Colonic mucosa (tissue), 4 donors: Measurements from ENCODE around the gene LHX4. TPM values are rescaled to one million over a fixed set of nuclear protein-coding genes. Genes with fewer than 3 reads are reported as not detected.

Source experiments
- DNase-seq: peaks from one replicate; pipeline ENCODE4 v3.0.0-alpha.2; 2020
- H3K27ac ChIP-seq: fragments of 200-600 bp; one replicate; pipeline ENCODE4 v1.8.0; 2021
- H3K27me3 ChIP-seq: fragments of 200-600 bp; one replicate; pipeline ENCODE4 v1.8.0; 2021
- H3K36me3 ChIP-seq: fragments of 200-600 bp; one replicate; pipeline ENCODE4 v1.8.0; 2021
- H3K4me1 ChIP-seq: fragments of 200-600 bp; one replicate; pipeline ENCODE4 v1.8.0; 2021; ENCODE audit warnings: mild to moderate bottlenecking
- H3K4me3 ChIP-seq: fragments of 200-600 bp; one replicate; pipeline ENCODE4 v1.8.0; 2021
- H3K9ac ChIP-seq, 2 donors: one replicate each; pipeline ENCODE4 v1.7.0; 2013; ENCODE audit warnings: control low read depth in 2 of 2, low read depth in 2 of 2, low read length in 2 of 2
- H3K9me3 ChIP-seq: fragments of 200-600 bp; one replicate; pipeline ENCODE4 v1.8.0; 2021
- intact Hi-C: fragments of 100-400 bp; cut with DNase I; formaldehyde crosslinking; loops from one replicate; pipeline ENCODE4 v1.14.1; 2022
- total RNA-seq, 2 donors: library from RNA; stranded (reverse); fragmentation: NEBNext Ultra II Directional in 1 of 2; extraction: Animal tissue kit (Norgen Biotek cat#: 25700) in 1 of 2; gene quantifications; one replicate each; pipeline ENCODE4 v1.2.1, GENCODE V29; 2021
- TF ChIP-seq, protein P1 (sequence below): fragments of 200-600 bp; IDR thresholded peaks from one replicate; pipeline ENCODE4 v1.8.0; 2022; ENCODE audit warnings: antibody characterized with exemption, mild to moderate bottlenecking
- donor health status: healthy.
- donor health status: DM: no; HTN: no; CAD: no.
- donor health status: DM: no; HTN: no; CAD: no.

LHX4 gene
- total RNA-seq, 2 donors from 2014 or later: 0.74 to 0.77 TPM

DNA sequence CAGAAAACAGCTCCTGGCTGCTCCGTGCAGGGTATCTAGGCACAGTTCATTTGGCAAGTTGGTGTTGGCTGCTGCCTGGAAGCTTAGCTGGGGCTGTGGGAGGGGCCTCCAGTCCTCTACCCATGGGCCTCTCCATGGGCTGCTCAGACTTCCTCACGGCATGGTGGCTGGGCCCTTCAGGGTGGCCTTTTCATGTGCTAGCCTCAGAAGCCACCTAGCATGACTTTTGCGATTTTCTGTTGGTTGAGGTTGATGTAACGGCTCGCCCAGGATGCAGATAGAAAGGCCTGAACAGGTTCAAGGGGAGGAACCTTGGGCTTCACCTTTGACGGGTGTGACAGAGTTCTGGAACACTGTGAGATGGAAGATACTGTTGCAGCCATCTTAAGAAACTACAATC is 25.8 kb upstream of the LHX4 start:
- no peaks in the 10 kb centered on the region for H3K4me1 ChIP-seq
- no peak overlapping the region for H3K4me3 ChIP-seq
- no peak for DNase-seq
- H3K27me3 ChIP-seq: no peaks in the 10 kb centered on the region
- H3K27ac ChIP-seq: no peak overlapping the region
- no peaks in the 10 kb centered on the region for H3K36me3 ChIP-seq
- no peak overlapping the region for H3K9ac ChIP-seq
- TF ChIP-seq, protein P1, sequence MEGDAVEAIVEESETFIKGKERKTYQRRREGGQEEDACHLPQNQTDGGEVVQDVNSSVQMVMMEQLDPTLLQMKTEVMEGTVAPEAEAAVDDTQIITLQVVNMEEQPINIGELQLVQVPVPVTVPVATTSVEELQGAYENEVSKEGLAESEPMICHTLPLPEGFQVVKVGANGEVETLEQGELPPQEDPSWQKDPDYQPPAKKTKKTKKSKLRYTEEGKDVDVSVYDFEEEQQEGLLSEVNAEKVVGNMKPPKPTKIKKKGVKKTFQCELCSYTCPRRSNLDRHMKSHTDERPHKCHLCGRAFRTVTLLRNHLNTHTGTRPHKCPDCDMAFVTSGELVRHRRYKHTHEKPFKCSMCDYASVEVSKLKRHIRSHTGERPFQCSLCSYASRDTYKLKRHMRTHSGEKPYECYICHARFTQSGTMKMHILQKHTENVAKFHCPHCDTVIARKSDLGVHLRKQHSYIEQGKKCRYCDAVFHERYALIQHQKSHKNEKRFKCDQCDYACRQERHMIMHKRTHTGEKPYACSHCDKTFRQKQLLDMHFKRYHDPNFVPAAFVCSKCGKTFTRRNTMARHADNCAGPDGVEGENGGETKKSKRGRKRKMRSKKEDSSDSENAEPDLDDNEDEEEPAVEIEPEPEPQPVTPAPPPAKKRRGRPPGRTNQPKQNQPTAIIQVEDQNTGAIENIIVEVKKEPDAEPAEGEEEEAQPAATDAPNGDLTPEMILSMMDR: no peak
- no peaks in the 10 kb centered on the region for H3K9me3 ChIP-seq
- intact Hi-C loops: no loop called here

DNA sequence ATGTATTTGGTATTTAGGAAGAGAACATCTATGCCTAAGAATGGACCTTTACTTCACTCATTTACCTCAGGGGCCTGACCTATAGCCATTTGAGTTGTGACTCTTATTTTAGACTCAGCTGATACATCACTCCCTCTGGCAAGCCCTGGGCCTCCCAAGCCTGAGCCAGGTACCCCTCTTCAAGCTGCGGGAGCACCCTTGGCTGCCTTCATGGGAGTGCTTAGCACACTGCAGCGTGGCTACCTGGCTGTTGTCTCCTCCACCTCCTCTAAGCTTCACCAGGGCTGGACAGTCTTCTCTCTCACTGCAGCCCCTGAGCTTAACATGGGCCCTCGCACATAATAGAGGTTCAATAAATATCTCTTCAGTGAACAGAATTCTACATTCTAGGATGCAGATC is 23.5 kb upstream of the LHX4 start:
- H3K4me1 ChIP-seq: no peaks in the 10 kb centered on the region
- no peaks in the 10 kb centered on the region for H3K9me3 ChIP-seq
- no peak overlapping the region for H3K27ac ChIP-seq
- H3K36me3 ChIP-seq: no peaks in the 10 kb centered on the region
- no peak for DNase-seq
- H3K9ac ChIP-seq: no peak overlapping the region
- TF ChIP-seq, protein P1: no peak
- no peak overlapping the region for H3K4me3 ChIP-seq
- H3K27me3 ChIP-seq: no peaks in the 10 kb centered on the region
- intact Hi-C loops: no loop called here

DNA sequence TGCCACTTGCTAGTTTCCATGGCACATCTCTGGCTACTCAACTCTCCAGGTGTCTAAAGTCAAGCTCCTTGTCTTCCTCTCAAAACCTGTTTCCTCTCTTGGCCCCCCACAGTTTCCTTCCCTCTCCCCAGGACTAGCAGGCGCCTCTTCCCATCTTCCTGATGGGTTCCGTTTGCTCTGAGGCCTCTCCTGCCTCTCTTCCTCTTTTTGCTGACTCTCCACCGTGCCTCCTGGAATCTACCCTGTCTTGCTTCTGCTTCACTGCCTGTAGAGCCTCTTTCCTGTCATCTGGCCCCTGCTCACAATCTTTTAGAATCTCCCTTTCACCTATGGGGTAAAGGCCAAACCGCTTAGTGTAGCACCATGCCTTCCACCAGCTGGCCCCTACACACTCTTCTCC is 21.8 kb upstream of the LHX4 start:
- no peak overlapping the region for H3K4me3 ChIP-seq
- TF ChIP-seq, protein P1: no peak
- H3K4me1 ChIP-seq: no peaks in the 10 kb centered on the region
- DNase-seq: no peak
- no peaks in the 10 kb centered on the region for H3K27me3 ChIP-seq
- H3K9me3 ChIP-seq: no peaks in the 10 kb centered on the region
- H3K36me3 ChIP-seq: no peaks in the 10 kb centered on the region
- no peak overlapping the region for H3K9ac ChIP-seq
- no peak overlapping the region for H3K27ac ChIP-seq
- intact Hi-C loops: no loop called here

DNA sequence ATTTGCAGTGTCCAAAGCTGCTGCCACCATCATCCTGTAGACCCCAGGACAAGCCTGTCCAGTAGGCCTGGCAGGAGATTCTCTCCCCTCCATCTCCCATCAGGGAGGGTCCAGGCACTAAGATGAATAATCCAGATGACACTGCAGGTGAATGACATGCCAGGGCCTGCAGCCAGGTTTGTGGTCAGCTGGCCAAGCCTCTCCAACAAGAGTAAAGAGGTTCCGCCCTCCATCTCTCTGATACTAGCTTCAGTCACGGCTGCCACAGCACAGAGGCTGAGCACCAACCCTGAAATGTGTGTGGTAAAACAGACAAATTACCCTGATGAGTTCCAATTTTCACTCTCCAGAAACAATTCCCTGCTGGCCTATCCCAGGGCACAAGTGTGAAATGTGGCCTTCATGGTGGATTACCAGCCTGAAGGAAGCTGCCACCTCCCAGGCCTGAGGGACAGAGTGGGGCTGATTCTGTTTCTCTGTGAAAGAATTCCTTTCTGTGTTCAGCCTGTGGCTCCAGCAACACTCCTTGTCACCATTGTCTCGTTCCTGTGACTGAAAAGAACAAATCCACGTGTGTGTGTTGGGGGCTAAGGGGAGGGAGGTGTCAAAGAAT is 19.9 kb upstream of the LHX4 start:
- H3K4me1 ChIP-seq: no peaks in the 10 kb centered on the region
- H3K36me3 ChIP-seq: no peaks in the 10 kb centered on the region
- H3K27ac ChIP-seq: no peak overlapping the region
- no peak overlapping the region for H3K9ac ChIP-seq
- no peak overlapping the region for H3K4me3 ChIP-seq
- H3K27me3 ChIP-seq: no peaks in the 10 kb centered on the region
- TF ChIP-seq, protein P1: no peak
- DNase-seq: no peak
- intact Hi-C loops: no loop called here
- H3K9me3 ChIP-seq: no peaks in the 10 kb centered on the region

DNA sequence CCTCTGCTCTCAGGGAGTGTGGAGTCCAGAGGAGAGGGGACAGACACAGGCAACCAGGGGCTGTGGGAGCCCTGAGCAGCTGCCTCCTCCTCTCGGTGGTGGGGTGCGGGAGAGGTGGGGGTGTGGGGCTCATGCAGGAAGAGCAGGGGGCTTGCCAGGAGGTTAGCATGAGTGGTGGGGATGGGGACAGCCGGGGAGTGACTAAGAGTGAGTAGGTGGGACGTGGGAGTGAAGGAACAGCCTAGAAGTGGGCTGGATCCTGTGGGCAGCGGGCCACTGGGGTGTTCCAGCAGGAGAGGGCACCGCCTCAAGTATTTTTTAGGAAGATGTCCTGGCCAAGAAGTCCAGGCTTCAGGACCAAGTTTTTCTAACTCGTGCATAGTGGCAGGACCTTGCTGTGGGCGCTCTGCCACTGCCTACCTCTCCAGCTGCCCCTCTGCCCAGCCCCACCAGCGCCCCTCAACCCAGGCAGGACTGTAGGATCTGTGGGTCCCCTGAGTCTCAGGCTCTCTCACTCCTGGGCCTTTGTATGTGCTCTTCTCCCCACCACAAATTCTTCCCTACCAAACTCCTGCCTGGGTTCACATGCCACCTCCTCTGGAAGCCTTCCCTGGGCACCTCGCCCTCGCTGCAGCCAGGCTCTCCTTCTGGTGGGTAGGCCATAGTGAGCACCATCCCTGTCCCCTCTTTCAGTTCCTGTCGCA is 18.8 kb upstream of the LHX4 start:
- intact Hi-C loops: no loop called here
- H3K9ac ChIP-seq: no peak overlapping the region
- TF ChIP-seq, protein P1: no peak
- H3K4me1 ChIP-seq: no peaks in the 10 kb centered on the region
- H3K36me3 ChIP-seq: no peaks in the 10 kb centered on the region
- H3K27me3 ChIP-seq: no peaks in the 10 kb centered on the region
- H3K4me3 ChIP-seq: no peak overlapping the region
- H3K9me3 ChIP-seq: no peaks in the 10 kb centered on the region
- no peak overlapping the region for H3K27ac ChIP-seq
- DNase-seq: no peak
